HCT116 (cell line): ENCODE data around the gene CNTN5. TPM values are rescaled to one million over a fixed set of nuclear protein-coding genes. Genes with fewer than 3 reads are reported as not detected.

Experiments
- ATAC-seq: fragments of 200-7000 bp; cut with Tn5 transposase; 2 replicates; pipeline ENCODE4 v1.9.1; 2020; ENCODE audit warnings: mild to moderate bottlenecking, moderate library complexity
- BruUV-seq: library from RNA; stranded (reverse); fragments of 400-500 nt; replicated peaks from 2 replicates; lab custom pipeline; 2021; lab: Mats Ljungman, UMichigan
- CTCF ChIA-PET: fragments of 300-600 bp; sonication (Branson Sonifier 250); formaldehyde crosslinking; loops from one replicate; lab custom pipeline; 2021; ENCODE audit warnings: antibody characterized with exemption; lab: Charles Lee
- POLR2A ChIA-PET: fragments of 300-600, 350-600 bp; sonication (Branson Sonifier 250); formaldehyde crosslinking; loops from one replicate; lab custom pipeline; 2021; ENCODE audit warnings: antibody characterized with exemption; lab: Charles Lee
- RAD21 ChIA-PET, 2 experiments: fragments of 300-600 bp; sonication (Branson Sonifier 250); formaldehyde crosslinking; loops; one replicate each; lab custom pipeline; 2023; ENCODE audit warnings: low total read pairs in 2 of 2; ENCODE audit not compliant: uncharacterized antibody in 2 of 2, unreplicated experiment in 2 of 2, low non-redundant PET in 1 of 2; lab: Charles Lee
- DNase-seq: peaks from one replicate; pipeline ENCODE4 v3.0.0-alpha.2; 2010; ENCODE audit warnings: low read depth, low spot score
- H2AFZ ChIP-seq: fragments of 200-600 bp; shearing (Covaris generic), sonication (generic); 2 replicates; pipeline ENCODE4 v1.6.1; 2017; ENCODE audit warnings: low read depth, mixed run types, mixed read lengths, antibody characterized with exemption, low read length; ENCODE audit not compliant: poor library complexity, severe bottlenecking
- H3K27ac ChIP-seq: 2 replicates; pipeline ENCODE4 v1.5.1; 2012; ENCODE audit warnings: low read depth, low read length
- H3K27me3 ChIP-seq: fragments of 200-600 bp; sonication (generic); 2 replicates; pipeline ENCODE4 v1.6.1; 2016; ENCODE audit warnings: mixed run types, low read length, mixed read lengths; ENCODE audit not compliant: insufficient read depth
- H3K36me3 ChIP-seq, 2 experiments: fragments of 200-500 bp in 1 of 2; fragments of 200-600 bp in 1 of 2; sonication (Bioruptor generic) in 1 of 2; sonication (generic) in 1 of 2; 2 replicates each; pipeline versions ENCODE4 v1.5.1 to v1.6.1; 2014 to 2016; ENCODE audit warnings: low read length in 2 of 2, inconsistent platforms in 1 of 2, mixed read lengths in 1 of 2, mixed run types in 1 of 2; ENCODE audit not compliant: insufficient read depth in 2 of 2, control insufficient read depth in 1 of 2
- H3K4me1 ChIP-seq, 2 experiments: fragments of 200-600 bp in 1 of 2; sonication (generic) in 1 of 2; 2 replicates each; pipeline versions ENCODE4 v1.5.1 to v1.6.1; 2012 to 2017; ENCODE audit warnings: low read length in 2 of 2, inconsistent platforms in 1 of 2, mild to moderate bottlenecking in 1 of 2, mixed read lengths in 1 of 2, mixed run types in 1 of 2, moderate library complexity in 1 of 2; ENCODE audit not compliant: insufficient read depth in 2 of 2, control insufficient read depth in 1 of 2
- H3K4me2 ChIP-seq: fragments of 200-600 bp; sonication (generic); 2 replicates; pipeline ENCODE4 v1.6.1; 2017; ENCODE audit warnings: mixed run types, low read length, mixed read lengths
- H3K4me3 ChIP-seq, 2 experiments: fragments of 200-600 bp in 1 of 2; sonication (generic) in 1 of 2; replicated peaks in 1 of 2; 2 replicates each; pipeline ENCODE4 v1.5.1; 2011 to 2016; ENCODE audit warnings: low read length in 2 of 2, control low read depth in 1 of 2, low read depth in 1 of 2, mild to moderate bottlenecking in 1 of 2, mixed read lengths in 1 of 2, mixed run types in 1 of 2
- H3K79me2 ChIP-seq: fragments of 200-600 bp; sonication (generic); 2 replicates; pipeline ENCODE4 v1.6.1; 2017; ENCODE audit warnings: mild to moderate bottlenecking, mixed run types, low read length, moderate library complexity, mixed read lengths; ENCODE audit not compliant: insufficient read depth
- H3K9ac ChIP-seq: fragments of 200-600 bp; sonication (generic); 2 replicates; pipeline ENCODE4 v1.6.1; 2016; ENCODE audit warnings: low read length, mixed read lengths
- H3K9me2 ChIP-seq: fragments of 200-600 bp; sonication (generic), shearing (Covaris generic); 2 replicates; pipeline ENCODE4 v1.6.1; 2017; ENCODE audit warnings: mixed run types, mild to moderate bottlenecking, moderate library complexity; ENCODE audit not compliant: insufficient read depth
- H3K9me3 ChIP-seq, 2 experiments: fragments of 200-500 bp in 1 of 2; fragments of 200-600 bp in 1 of 2; sonication (Bioruptor generic) in 1 of 2; sonication (generic) in 1 of 2; 2 replicates each; pipeline ENCODE4 v1.6.1; 2014 to 2017; ENCODE audit warnings: low read length in 2 of 2, mixed read lengths in 2 of 2, inconsistent platforms in 1 of 2, low read depth in 1 of 2, mild to moderate bottlenecking in 1 of 2, mixed run types in 1 of 2, moderate library complexity in 1 of 2; ENCODE audit not compliant: control insufficient read depth in 1 of 2, insufficient read depth in 1 of 2
- H4K20me1 ChIP-seq: fragments of 200-600 bp; sonication (generic), shearing (Covaris generic); 2 replicates; pipeline ENCODE4 v1.6.1; 2017; ENCODE audit warnings: mixed run types, mild to moderate bottlenecking, moderate library complexity; ENCODE audit not compliant: insufficient read depth
- ATF3 ChIP-seq: IDR thresholded peaks from 2 replicates; pipeline ENCODE4 v1.6.1; 2012
- CBX3 ChIP-seq: IDR thresholded peaks from 2 replicates; pipeline ENCODE4 v1.6.1; 2012; ENCODE audit warnings: low read depth
- CEBPB ChIP-seq: IDR thresholded peaks from 2 replicates; pipeline ENCODE4 v1.6.1; 2012; ENCODE audit warnings: low read depth
- CTCF ChIP-seq, 3 experiments: fragments of 200-600 bp in 1 of 3; sonication (generic) in 1 of 3; IDR thresholded peaks in 2 of 3; conservative IDR thresholded peaks in 1 of 3; 2 replicates each; pipeline ENCODE4 v1.5.1; 2012 to 2017; ENCODE audit warnings: low read depth in 2 of 3, low read length in 2 of 3, antibody characterized with exemption in 1 of 3, borderline replicate concordance in 1 of 3, control low read depth in 1 of 3, mild to moderate bottlenecking in 1 of 3, mixed read lengths in 1 of 3, mixed run types in 1 of 3, moderate library complexity in 1 of 3; ENCODE audit not compliant: insufficient read depth in 1 of 3
- EGR1 ChIP-seq: IDR thresholded peaks from 2 replicates; pipeline ENCODE4 v1.6.1; 2012; ENCODE audit warnings: low read depth
- ELF1 ChIP-seq: IDR thresholded peaks from 2 replicates; pipeline ENCODE4 v1.6.1; 2012; ENCODE audit warnings: low read depth, borderline replicate concordance
- EZH2phosphoT487 ChIP-seq: fragments of 200-600 bp; IDR thresholded peaks from 2 replicates; pipeline ENCODE4 v1.6.1; 2018; ENCODE audit warnings: antibody characterized with exemption, borderline replicate concordance
- FOSL1 ChIP-seq: IDR thresholded peaks from 2 replicates; pipeline ENCODE4 v1.6.1; 2012; ENCODE audit warnings: low read depth
- JUND ChIP-seq: IDR thresholded peaks from 2 replicates; pipeline ENCODE4 v1.6.1; 2012
- MAX ChIP-seq: IDR thresholded peaks from 2 replicates; pipeline ENCODE4 v1.6.1; 2012
- POLR2A ChIP-seq: IDR thresholded peaks from 2 replicates; pipeline ENCODE4 v1.7.0; 2011; ENCODE audit warnings: borderline replicate concordance; ENCODE audit not compliant: insufficient read depth, insufficient read length; ENCODE audit errors: extremely low read depth
- RAD21 ChIP-seq: IDR thresholded peaks from 2 replicates; pipeline ENCODE4 v1.6.1; 2012; ENCODE audit warnings: low read depth, mild to moderate bottlenecking
- SIN3A ChIP-seq: IDR thresholded peaks from 2 replicates; pipeline ENCODE4 v1.6.1; 2012; ENCODE audit warnings: low read depth
- SP1 ChIP-seq: IDR thresholded peaks from 2 replicates; pipeline ENCODE4 v1.6.1; 2012; ENCODE audit warnings: low read depth
- SRF ChIP-seq: IDR thresholded peaks from 2 replicates; pipeline ENCODE4 v1.6.1; 2012; ENCODE audit warnings: low read depth
- ZBTB33 ChIP-seq: IDR thresholded peaks from 2 replicates; pipeline ENCODE4 v1.6.1; 2011; ENCODE audit warnings: mild to moderate bottlenecking, low read length, moderate library complexity; ENCODE audit not compliant: insufficient replicate concordance; ENCODE audit errors: extremely low read depth
- ZNF274 ChIP-seq: fragments of 200-500 bp; sonication (Bioruptor generic); IDR thresholded peaks from 2 replicates; pipeline ENCODE4 v1.6.1; 2014; ENCODE audit warnings: mild to moderate bottlenecking, low read depth, low read length, inconsistent platforms
- intact Hi-C: fragments of 100-400 bp; cut with micrococcal nuclease; formaldehyde crosslinking; loops from 2 replicates; pipeline ENCODE4 v1.10.0; 2022
- total RNA-seq: library from RNA; stranded (reverse); gene quantifications from one replicate; pipeline ENCODE4 v1.2.1, GENCODE V29; 2021; ENCODE audit not compliant: unreplicated experiment

Gene CNTN5
- total RNA-seq, 1 experiment from 2014 or later = not detected

- no TSS peak for BruUV-seq
- H3K36me3 ChIP-seq = no peaks in the 10 kb centered on the region
- no peak overlapping the region for H3K9ac ChIP-seq
- H3K9me2 ChIP-seq = no peaks in the 10 kb centered on the region
- peaks cover 0 to 17% of the 10 kb centered on the region in 2 experiments; a peak in 2 of 4 replicates for H3K9me3 ChIP-seq
- CTCF ChIA-PET = no interaction called here
- RAD21 ChIA-PET = no interaction called here
- TF ChIP-seq CEBPB (no peak), FOSL1 (no peak), JUND (no peak), EZH2phosphoT487 (no peak), RAD21 (no peak), SIN3A (no peak)
- DNase-seq = no peak
- no peaks in the 10 kb centered on the region for H3K27me3 ChIP-seq
- intact Hi-C loops = no loop called here
- no peak overlapping the region for H3K4me3 ChIP-seq
- H3K4me2 ChIP-seq = no peak overlapping the region
- H3K27ac ChIP-seq = no peak overlapping the region
- no peaks in the 10 kb centered on the region for H4K20me1 ChIP-seq
- no peaks in the 10 kb centered on the region for H3K4me1 ChIP-seq
- no peak for ATAC-seq
- POLR2A ChIA-PET = no interaction called here
- no peaks in the 10 kb centered on the region for H3K79me2 ChIP-seq
- no peak overlapping the region for H2AFZ ChIP-seq
These were observed 524.9 kb downstream of the CNTN5 start for GRCh38 chr11:99545616-99546015.

GRCh38 chr11:99548264-99548663, 527.5 kb downstream of the CNTN5 start:
- H3K9me3 ChIP-seq = peaks cover 0 to 19% of the 10 kb centered on the region in 2 experiments; a peak in 2 of 4 replicates
- CTCF ChIA-PET = no interaction called here
- H3K4me3 ChIP-seq = no peak overlapping the region
- H3K27me3 ChIP-seq = no peaks in the 10 kb centered on the region
- DNase-seq (no peak), ATAC-seq (no peak)
- no peak overlapping the region for H3K9ac ChIP-seq
- H3K4me2 ChIP-seq = no peak overlapping the region
- BruUV-seq = no TSS peak
- no peak overlapping the region for H2AFZ ChIP-seq
- POLR2A ChIA-PET = no interaction called here
- no peak overlapping the region for H3K27ac ChIP-seq
- intact Hi-C loops = no loop called here
- H4K20me1 ChIP-seq = no peaks in the 10 kb centered on the region
- RAD21 ChIA-PET = no interaction called here
- H3K36me3 ChIP-seq = no peaks in the 10 kb centered on the region
- H3K9me2 ChIP-seq = no peaks in the 10 kb centered on the region
- no peaks in the 10 kb centered on the region for H3K79me2 ChIP-seq
- H3K4me1 ChIP-seq = no peaks in the 10 kb centered on the region
- TF ChIP-seq FOSL1 = no peak
- TF ChIP-seq ELF1 = no peak
- TF ChIP-seq SP1 = no peak
- no peak for TF ChIP-seq EGR1
- TF ChIP-seq ZNF274 = no peak
- no peak for TF ChIP-seq SRF
- TF ChIP-seq JUND = no peak
- TF ChIP-seq CBX3 = no peak
- TF ChIP-seq ATF3 = no peak
- no peak for TF ChIP-seq EZH2phosphoT487
- TF ChIP-seq SIN3A = no peak
- no peak for TF ChIP-seq CTCF (IDR thresholded peaks at IDR 0.05 in 2 of 3, conservative IDR thresholded peaks at IDR 0.05 in 1 of 3; ENCODE audit: borderline replicate concordance in 1 of 3, insufficient read depth in 1 of 3, low read depth in 2 of 3, low read length in 2 of 3)
- no peak for TF ChIP-seq POLR2A
- no peak for TF ChIP-seq MAX
- no peak for TF ChIP-seq ZBTB33
- TF ChIP-seq CEBPB = no peak
